Measurements from ENCODE around the gene OPN1SW.

DNA sequence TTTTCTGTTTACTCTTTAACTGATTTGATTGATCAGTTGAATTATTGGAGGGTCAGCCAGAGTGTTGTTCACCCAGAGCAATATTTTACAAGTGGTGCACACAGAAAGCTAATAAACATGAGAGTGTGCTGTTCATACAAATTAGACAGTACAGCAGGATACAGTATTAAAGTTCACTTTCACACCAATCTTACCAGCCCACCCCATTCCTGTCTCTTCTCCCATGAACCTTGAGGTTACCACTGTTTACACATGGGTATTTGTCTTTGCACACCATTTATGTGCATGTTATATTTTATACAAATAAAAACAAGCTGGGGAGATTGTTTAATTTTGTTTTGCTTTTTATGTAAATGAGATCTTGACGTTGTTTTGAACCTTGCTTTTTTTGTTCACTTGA, 29.9 kb downstream of the OPN1SW start:
- TF ChIP-seq CTCF (IDR thresholded peaks at IDR 0.05) (no peak), POLR2A (IDR thresholded peaks at IDR 0.05) (no peak)

Data from Peyer's patch (tissue), 4 donors.